OCI-LY7 (cell line): ENCODE results near the gene DCST2.

Source experiments
- CTCF ChIP-seq: fragments of 200-600 bp; sonication (generic); conservative IDR thresholded peaks from 2 replicates; pipeline ENCODE4 v1.5.1; 2014; ENCODE audit warnings: mild to moderate bottlenecking, antibody characterized with exemption, low read length, moderate library complexity, mixed read lengths
- EZH2phosphoT487 ChIP-seq: fragments of 200-600 bp; sonication (generic); IDR thresholded peaks from 2 replicates; pipeline ENCODE4 v1.6.1; 2018; ENCODE audit warnings: low read depth, borderline replicate concordance, mild to moderate bottlenecking, mixed run types, antibody characterized with exemption, low read length, moderate library complexity, mixed read lengths

- no peak for TF ChIP-seq CTCF
- TF ChIP-seq EZH2phosphoT487: no peak
Measured at GRCh38 chr1:155043793-155044192, 10.2 kb upstream of the DCST2 start.
